Measurements from ENCODE around the gene MMP14. TPM values are rescaled to one million over a fixed set of nuclear protein-coding genes. Genes with fewer than 3 reads are reported as not detected.
A peak's percentile ranks its signal among the peaks of the same experiment; 100 is the strongest.

Gene MMP14
- total and polyA plus RNA-seq, 9 of the 15 experiments (the other 6 are each of a cell fraction or from before 2014, with no cell fraction given): 0.36 to 5.8 (median 1.3) TPM; not detected in 2

GRCh38 chr14:22887990-22888378 lies 51.6 kb downstream of the MMP14 start:
- TF ChIP-seq ZNF253 (CRISPR knock-in tag; conservative IDR thresholded peaks at IDR 0.05) (no peak), ZNF263 (CRISPR knock-in tag; IDR thresholded peaks at IDR 0.05; ENCODE audit: borderline replicate concordance) (no peak), TFAP4 (CRISPR knock-in tag; IDR thresholded peaks at IDR 0.05; ENCODE audit: borderline replicate concordance) (peak; percentile 39; the same call in 1 of the 2 replicates), EGR1 (conservative IDR thresholded peaks at IDR 0.05) (peak; percentile 81)
- Histone ChIP-seq H3K9me3 (replicated peaks; ENCODE audit: control insufficient read depth, insufficient read depth, low read depth, low read length) (no peaks in the 10 kb centered on the region), H3K4me2 (ENCODE audit: insufficient read depth, low read length) (peak overlapping the region; percentile 87), H3K9ac (ENCODE audit: insufficient read depth in 1 of 2, low read depth in 2 of 2, low read length in 2 of 2) (peak overlapping the region; percentile 80 to 90), H4K20me1 (replicated peaks; ENCODE audit: control insufficient read depth, insufficient read depth, low read length) (no peaks in the 10 kb centered on the region), H3K4me1 (replicated peaks in 1 of 2; ENCODE audit: control insufficient read depth in 2 of 2, insufficient read depth in 2 of 2, low read length in 2 of 2) (peaks cover 29 to 43% of the 10 kb centered on the region in 2 experiments), H3K36me3 (ENCODE audit: control insufficient read depth, insufficient read depth, low read length) (no peaks in the 10 kb centered on the region), H3K4me3 (peak overlapping the region; percentile 63), H3K27ac (ENCODE audit: extremely low read depth, low read depth, low read length) (peak overlapping the region; percentile 81), H3K9me1 (ENCODE audit: control insufficient read depth, insufficient read depth, low read length) (peaks cover 3% of the 10 kb centered on the region), H3K79me2 (ENCODE audit: control insufficient read depth, insufficient read depth, low read length) (peaks cover 14% of the 10 kb centered on the region), H2AFZ (ENCODE audit: low read depth, low read length) (peak overlapping the region; percentile 96; the same call in 1 of the 2 replicates), H3K27me3 (ENCODE audit: control insufficient read depth in 2 of 2, insufficient read depth in 2 of 2, low read length in 2 of 2) (no peaks in the 10 kb centered on the region)
- intact Hi-C loops (cut with micrococcal nuclease) (loop anchor here (1.0 kb wide), 1 partner anchor 17 kb away; the partner anchor contains the start of gene LRP10), in situ Hi-C loops (cut with MboI) (no loop called here)
- ATAC-seq (no peak), FAIRE-seq (peak; percentile 6), DNase-seq (ENCODE audit: extremely low read depth in 1 of 4, low spot score in 3 of 4) (peak in 1 of 4 experiments; percentile 32)
- POLR2A ChIA-PET: interaction anchor here (0.7 to 1.5 kb wide), 5 partner anchors 12 to 393 kb away, joined by 3 to 7 read pairs (median 6); partner anchors contain the start of genes MRPL52 and RBM23
- CTCF ChIA-PET (ENCODE audit: low intra/inter-chr PET ratio): no interaction called here
- BruUV-seq (replicated peaks): no TSS peak
- 20% methylated on average over 5 of the region's 5 CpGs for WGBS (ENCODE audit: insufficient coverage, low coverage, missing lambda C conversion rate)

- H2AFZ ChIP-seq (ENCODE audit: low read depth, low read length): no peak overlapping the region
- 35% methylated on average over 2 of the region's 4 CpGs for WGBS (ENCODE audit: insufficient coverage, low coverage, missing lambda C conversion rate)
- H3K4me3 ChIP-seq: no peak overlapping the region
- intact Hi-C loops (cut with micrococcal nuclease) (no loop called here), in situ Hi-C loops (cut with MboI) (no loop called here)
- H3K4me2 ChIP-seq (ENCODE audit: insufficient read depth, low read length): peak overlapping the region; percentile 87; the same call in 1 of the 2 replicates
- H3K9me3 ChIP-seq (replicated peaks; ENCODE audit: control insufficient read depth, insufficient read depth, low read depth, low read length): no peaks in the 10 kb centered on the region
- ATAC-seq (no peak), DNase-seq (ENCODE audit: extremely low read depth in 1 of 4, low spot score in 3 of 4) (no peak), FAIRE-seq (no peak)
- ChIA-PET POLR2A (interaction anchor here (0.8 to 1.4 kb wide), 3 partner anchors 12 to 59 kb away, joined by 3 to 6 read pairs (median 6); partner anchors contain the start of gene MRPL52), CTCF (ENCODE audit: low intra/inter-chr PET ratio) (no interaction called here)
- H3K79me2 ChIP-seq (ENCODE audit: control insufficient read depth, insufficient read depth, low read length): peaks cover 14% of the 10 kb centered on the region
- no peak overlapping the region for H3K9ac ChIP-seq (ENCODE audit: insufficient read depth in 1 of 2, low read depth in 2 of 2, low read length in 2 of 2)
- no peak for TF ChIP-seq EHMT2 (IDR thresholded peaks at IDR 0.05)
- no peaks in the 10 kb centered on the region for H3K36me3 ChIP-seq (ENCODE audit: control insufficient read depth, insufficient read depth, low read length)
- no peaks in the 10 kb centered on the region for H3K27me3 ChIP-seq (ENCODE audit: control insufficient read depth in 2 of 2, insufficient read depth in 2 of 2, low read length in 2 of 2)
- H3K9me1 ChIP-seq (ENCODE audit: control insufficient read depth, insufficient read depth, low read length): peaks cover 3% of the 10 kb centered on the region
- H4K20me1 ChIP-seq (replicated peaks; ENCODE audit: control insufficient read depth, insufficient read depth, low read length): no peaks in the 10 kb centered on the region
- no peak overlapping the region for H3K27ac ChIP-seq (ENCODE audit: extremely low read depth, low read depth, low read length)
- H3K4me1 ChIP-seq (replicated peaks in 1 of 2; ENCODE audit: control insufficient read depth in 2 of 2, insufficient read depth in 2 of 2, low read length in 2 of 2): peaks cover 22 to 38% of the 10 kb centered on the region in 2 experiments
- no TSS peak for BruUV-seq (replicated peaks)
Measured at GRCh38 chr14:22888662-22889061, 52.3 kb downstream of the MMP14 start.

All from K562 (cell line).